GM23338 (cell line): ENCODE results near the gene ABCF3. TPM values are rescaled to one million over a fixed set of nuclear protein-coding genes. Genes with fewer than 3 reads are reported as not detected.

Source experiments
- ATAC-seq: fragments of 200-7000 bp; cut with Tn5 transposase; 3 replicates; pipeline ENCODE4 v1.9.1; 2020
- DNase-seq: peaks from one replicate; pipeline ENCODE4 v3.0.0-alpha.2; 2015; ENCODE audit warnings: low spot score
- H2AFZ ChIP-seq: fragments of 200-600 bp; sonication (generic); 2 replicates; pipeline ENCODE4 v1.8.0; 2016; ENCODE audit warnings: antibody characterized with exemption, mild to moderate bottlenecking, moderate library complexity
- H3F3A ChIP-seq: fragments of 200-600 bp; sonication (generic); replicated peaks from 2 replicates; pipeline ENCODE4 v1.8.0; 2017; ENCODE audit warnings: antibody characterized with exemption, mixed run types, low read depth
- H3K27ac ChIP-seq: fragments of 200-600 bp; sonication (generic); 2 replicates; pipeline ENCODE4 v1.6.1; 2016; ENCODE audit warnings: low read depth
- H3K27me3 ChIP-seq: fragments of 200-600 bp; sonication (generic); 2 replicates; pipeline ENCODE4 v1.8.0; 2016; ENCODE audit warnings: mild to moderate bottlenecking, mixed run types, moderate library complexity; ENCODE audit not compliant: insufficient read depth
- H3K36me3 ChIP-seq: fragments of 200-600 bp; sonication (generic); 2 replicates; pipeline ENCODE4 v1.8.0; 2016; ENCODE audit warnings: mild to moderate bottlenecking; ENCODE audit not compliant: insufficient read depth
- H3K4me1 ChIP-seq: fragments of 200-600 bp; sonication (generic); 2 replicates; pipeline ENCODE4 v1.8.0; 2016; ENCODE audit warnings: mild to moderate bottlenecking, moderate library complexity; ENCODE audit not compliant: insufficient read depth
- H3K4me2 ChIP-seq: fragments of 200-600 bp; sonication (generic); 2 replicates; pipeline ENCODE4 v1.7.1; 2017; ENCODE audit warnings: mixed run types
- H3K4me3 ChIP-seq: fragments of 200-600 bp; sonication (generic); 2 replicates; pipeline ENCODE4 v1.6.1; 2016; ENCODE audit warnings: mixed run types
- H3K79me2 ChIP-seq: fragments of 200-600 bp; sonication (generic); replicated peaks from 2 replicates; pipeline ENCODE4 v1.8.0; 2017; ENCODE audit warnings: mild to moderate bottlenecking; ENCODE audit not compliant: insufficient read depth
- H3K9me2 ChIP-seq: fragments of 200-600 bp; sonication (generic); 2 replicates; pipeline ENCODE4 v1.8.0; 2017; ENCODE audit not compliant: insufficient read depth
- H4K20me1 ChIP-seq: fragments of 200-600 bp; sonication (generic); replicated peaks from 2 replicates; pipeline ENCODE4 v1.8.0; 2017; ENCODE audit warnings: mild to moderate bottlenecking; ENCODE audit not compliant: insufficient read depth
- H3K27ac Mint-ChIP-seq: 2 replicates; pipeline ENCODE4 v1.8.0; 2020; ENCODE audit warnings: inconsistent platforms, mild to moderate bottlenecking, moderate library complexity, mixed read lengths
- H3K27me3 Mint-ChIP-seq: 3 replicates; pipeline ENCODE4 v1.8.0; 2022; ENCODE audit warnings: low read depth, mild to moderate bottlenecking, moderate library complexity, mixed read lengths, inconsistent platforms; ENCODE audit not compliant: insufficient read depth, poor library complexity
- H3K36me3 Mint-ChIP-seq: 3 replicates; pipeline ENCODE4 v1.8.0; 2021; ENCODE audit warnings: low read depth, mild to moderate bottlenecking, inconsistent platforms, moderate library complexity, mixed read lengths
- H3K4me1 Mint-ChIP-seq: 3 replicates; pipeline ENCODE4 v1.8.0; 2020; ENCODE audit warnings: mild to moderate bottlenecking, inconsistent platforms, mixed read lengths
- H3K4me3 Mint-ChIP-seq: 3 replicates; pipeline ENCODE4 v1.8.0; 2021; ENCODE audit warnings: moderate library complexity, mild to moderate bottlenecking, inconsistent platforms, mixed read lengths
- H3K9me3 Mint-ChIP-seq: 3 replicates; pipeline ENCODE4 v1.8.0; 2020; ENCODE audit warnings: moderate library complexity, mild to moderate bottlenecking, inconsistent platforms, mixed read lengths
- CREB1 ChIP-seq: fragments of 250-450 bp; sonication (Bioruptor Pico); IDR thresholded peaks from 2 replicates; pipeline ENCODE4 v1.5.0; 2020; ENCODE audit warnings: low read depth, mild to moderate bottlenecking, moderate library complexity
- EZH2 ChIP-seq: fragments of 200-600 bp; sonication (generic); IDR thresholded peaks from one replicate; pipeline ENCODE4 v1.8.0; 2017; ENCODE audit warnings: antibody characterized with exemption, mild to moderate bottlenecking, low read depth; ENCODE audit not compliant: unreplicated experiment
- EZH2phosphoT487 ChIP-seq: fragments of 200-600 bp; sonication (generic); IDR thresholded peaks from one replicate; pipeline ENCODE4 v1.8.1; 2018; ENCODE audit warnings: antibody characterized with exemption; ENCODE audit not compliant: unreplicated experiment
- NANOG ChIP-seq: IDR thresholded peaks from 2 replicates; pipeline ENCODE4 v1.6.1; 2016; ENCODE audit warnings: antibody characterized with exemption, borderline replicate concordance
- POLR2AphosphoS5 ChIP-seq: IDR thresholded peaks from 2 replicates; pipeline ENCODE4 v1.6.1; 2016; ENCODE audit warnings: antibody characterized with exemption, low read depth
- STAT1 ChIP-seq: IDR thresholded peaks from one replicate; pipeline ENCODE4 v1.6.1; 2016; ENCODE audit warnings: antibody characterized with exemption; ENCODE audit not compliant: unreplicated experiment
- polyA plus RNA-seq: library from polyadenylated mRNA; unstranded; fragments of >200 nt; fragmentation: Nextera tagmentation; extraction: Ambion mirVana; gene quantifications from 2 replicates; pipeline ENCODE4 v1.2.1, GENCODE V29; 2016
- total RNA-seq: library from RNA; depleted of rRNA; stranded (reverse); fragments of >200 nt; shearing (Covaris generic); gene quantifications from 2 replicates; pipeline ENCODE4 v1.2.3, GENCODE V29; 2014
- TF ChIP-seq, protein P1 (sequence below): fragments of 250-450 bp; sonication (Bioruptor Pico); IDR thresholded peaks from 2 replicates; pipeline ENCODE4 v1.5.0; 2020; ENCODE audit warnings: mild to moderate bottlenecking, moderate library complexity

Gene ABCF3
- total and polyA plus RNA-seq, 2 experiments from 2014 or later, result 33.4 to 48.9 TPM

DNA sequence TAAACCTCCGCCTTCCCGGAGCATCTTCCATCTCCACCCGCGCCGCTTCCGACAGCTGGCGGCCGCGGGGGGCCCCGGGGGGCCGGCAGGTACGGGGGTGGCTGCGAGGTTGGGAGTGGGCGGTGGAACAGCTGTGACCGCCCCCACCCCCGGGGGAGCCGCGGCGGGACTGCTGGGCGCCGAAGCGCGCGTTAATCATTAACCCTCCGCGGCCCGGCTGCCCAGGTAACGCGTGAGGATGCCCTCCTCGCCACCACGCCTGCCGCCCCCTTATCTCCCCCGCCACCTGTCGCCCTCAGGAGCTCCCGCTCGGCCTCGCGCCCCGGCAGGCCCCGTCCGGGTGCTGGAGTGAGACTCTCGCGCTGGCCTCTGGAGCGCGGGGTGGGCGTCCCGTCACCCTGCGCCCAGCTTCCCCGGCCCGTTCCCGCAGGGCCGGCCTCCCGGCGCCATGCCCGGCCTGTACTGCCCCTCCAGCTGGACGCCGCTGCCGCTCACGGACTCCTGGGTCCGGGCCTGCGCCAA lies 44.1 kb downstream of the ABCF3 start:
- ATAC-seq (peak; percentile 12), DNase-seq (peak; percentile 44)
- Histone ChIP-seq H3K27ac (no peak overlapping the region), H3K9me2 (no peaks in the 10 kb centered on the region), H4K20me1 (0 out of 2 replicates have a peak, but pooled peaks cover 6% of the 10 kb centered on the region), H3K4me3 (peak overlapping the region; percentile 63), H3K36me3 (no peaks in the 10 kb centered on the region), H3K4me1 (no peaks in the 10 kb centered on the region), H3K4me2 (peak overlapping the region; percentile 90), H3K27me3 (peaks cover 82% of the 10 kb centered on the region), H2AFZ (peak overlapping the region; percentile 91), H3F3A (no peaks in the 10 kb centered on the region), H3K79me2 (no peaks in the 10 kb centered on the region)
- no peak for TF ChIP-seq CREB1
- peak; percentile 1 for TF ChIP-seq EZH2
- no peak for TF ChIP-seq STAT1
- no peak for TF ChIP-seq POLR2AphosphoS5
- peak; percentile 22 for TF ChIP-seq EZH2phosphoT487
- Mint-ChIP-seq H3K27me3 (peaks cover 58% of the 10 kb centered on the region), H3K4me3 (no peak overlapping the region; the same call in 2 of the 3 replicates), H3K27ac (no peak overlapping the region), H3K9me3 (no peaks in the 10 kb centered on the region; the same call in 2 of the 3 replicates), H3K4me1 (peaks cover 5% of the 10 kb centered on the region), H3K36me3 (no peaks in the 10 kb centered on the region; the same call in 2 of the 3 replicates)

- Mint-ChIP-seq H3K36me3 (no peaks in the 10 kb centered on the region; the same call in 2 of the 3 replicates), H3K4me3 (peak overlapping the region; percentile 53), H3K4me1 (peaks cover 7% of the 10 kb centered on the region), H3K9me3 (no peaks in the 10 kb centered on the region; the same call in 2 of the 3 replicates), H3K27ac (no peak overlapping the region), H3K27me3 (peaks cover 58% of the 10 kb centered on the region)
- peaks cover 78% of the 10 kb centered on the region for H3K27me3 ChIP-seq
- no peaks in the 10 kb centered on the region for H3K9me2 ChIP-seq
- H2AFZ ChIP-seq, result peak overlapping the region; percentile 43; the same call in 1 of the 2 replicates
- 0 out of 2 replicates have a peak, but pooled peaks cover 6% of the 10 kb centered on the region for H4K20me1 ChIP-seq
- H3K4me2 ChIP-seq, result peak overlapping the region; percentile 90
- no peaks in the 10 kb centered on the region for H3F3A ChIP-seq
- no peaks in the 10 kb centered on the region for H3K36me3 ChIP-seq
- H3K79me2 ChIP-seq, result no peaks in the 10 kb centered on the region
- H3K4me3 ChIP-seq, result peak overlapping the region; percentile 63
- H3K4me1 ChIP-seq, result no peaks in the 10 kb centered on the region
- no peak overlapping the region for H3K27ac ChIP-seq
- ATAC-seq (peak; percentile 18), DNase-seq (peak; percentile 65)
- peak; percentile 11 for TF ChIP-seq EZH2phosphoT487
- TF ChIP-seq EZH2, result peak; percentile 85
- TF ChIP-seq NANOG, result no peak
These were observed 44.9 kb downstream of the ABCF3 start for GRCh38 chr3:184230603-184231528.

GRCh38 chr3:184231671-184232070 lies 45.7 kb downstream of the ABCF3 start:
- TF ChIP-seq, protein P1, sequence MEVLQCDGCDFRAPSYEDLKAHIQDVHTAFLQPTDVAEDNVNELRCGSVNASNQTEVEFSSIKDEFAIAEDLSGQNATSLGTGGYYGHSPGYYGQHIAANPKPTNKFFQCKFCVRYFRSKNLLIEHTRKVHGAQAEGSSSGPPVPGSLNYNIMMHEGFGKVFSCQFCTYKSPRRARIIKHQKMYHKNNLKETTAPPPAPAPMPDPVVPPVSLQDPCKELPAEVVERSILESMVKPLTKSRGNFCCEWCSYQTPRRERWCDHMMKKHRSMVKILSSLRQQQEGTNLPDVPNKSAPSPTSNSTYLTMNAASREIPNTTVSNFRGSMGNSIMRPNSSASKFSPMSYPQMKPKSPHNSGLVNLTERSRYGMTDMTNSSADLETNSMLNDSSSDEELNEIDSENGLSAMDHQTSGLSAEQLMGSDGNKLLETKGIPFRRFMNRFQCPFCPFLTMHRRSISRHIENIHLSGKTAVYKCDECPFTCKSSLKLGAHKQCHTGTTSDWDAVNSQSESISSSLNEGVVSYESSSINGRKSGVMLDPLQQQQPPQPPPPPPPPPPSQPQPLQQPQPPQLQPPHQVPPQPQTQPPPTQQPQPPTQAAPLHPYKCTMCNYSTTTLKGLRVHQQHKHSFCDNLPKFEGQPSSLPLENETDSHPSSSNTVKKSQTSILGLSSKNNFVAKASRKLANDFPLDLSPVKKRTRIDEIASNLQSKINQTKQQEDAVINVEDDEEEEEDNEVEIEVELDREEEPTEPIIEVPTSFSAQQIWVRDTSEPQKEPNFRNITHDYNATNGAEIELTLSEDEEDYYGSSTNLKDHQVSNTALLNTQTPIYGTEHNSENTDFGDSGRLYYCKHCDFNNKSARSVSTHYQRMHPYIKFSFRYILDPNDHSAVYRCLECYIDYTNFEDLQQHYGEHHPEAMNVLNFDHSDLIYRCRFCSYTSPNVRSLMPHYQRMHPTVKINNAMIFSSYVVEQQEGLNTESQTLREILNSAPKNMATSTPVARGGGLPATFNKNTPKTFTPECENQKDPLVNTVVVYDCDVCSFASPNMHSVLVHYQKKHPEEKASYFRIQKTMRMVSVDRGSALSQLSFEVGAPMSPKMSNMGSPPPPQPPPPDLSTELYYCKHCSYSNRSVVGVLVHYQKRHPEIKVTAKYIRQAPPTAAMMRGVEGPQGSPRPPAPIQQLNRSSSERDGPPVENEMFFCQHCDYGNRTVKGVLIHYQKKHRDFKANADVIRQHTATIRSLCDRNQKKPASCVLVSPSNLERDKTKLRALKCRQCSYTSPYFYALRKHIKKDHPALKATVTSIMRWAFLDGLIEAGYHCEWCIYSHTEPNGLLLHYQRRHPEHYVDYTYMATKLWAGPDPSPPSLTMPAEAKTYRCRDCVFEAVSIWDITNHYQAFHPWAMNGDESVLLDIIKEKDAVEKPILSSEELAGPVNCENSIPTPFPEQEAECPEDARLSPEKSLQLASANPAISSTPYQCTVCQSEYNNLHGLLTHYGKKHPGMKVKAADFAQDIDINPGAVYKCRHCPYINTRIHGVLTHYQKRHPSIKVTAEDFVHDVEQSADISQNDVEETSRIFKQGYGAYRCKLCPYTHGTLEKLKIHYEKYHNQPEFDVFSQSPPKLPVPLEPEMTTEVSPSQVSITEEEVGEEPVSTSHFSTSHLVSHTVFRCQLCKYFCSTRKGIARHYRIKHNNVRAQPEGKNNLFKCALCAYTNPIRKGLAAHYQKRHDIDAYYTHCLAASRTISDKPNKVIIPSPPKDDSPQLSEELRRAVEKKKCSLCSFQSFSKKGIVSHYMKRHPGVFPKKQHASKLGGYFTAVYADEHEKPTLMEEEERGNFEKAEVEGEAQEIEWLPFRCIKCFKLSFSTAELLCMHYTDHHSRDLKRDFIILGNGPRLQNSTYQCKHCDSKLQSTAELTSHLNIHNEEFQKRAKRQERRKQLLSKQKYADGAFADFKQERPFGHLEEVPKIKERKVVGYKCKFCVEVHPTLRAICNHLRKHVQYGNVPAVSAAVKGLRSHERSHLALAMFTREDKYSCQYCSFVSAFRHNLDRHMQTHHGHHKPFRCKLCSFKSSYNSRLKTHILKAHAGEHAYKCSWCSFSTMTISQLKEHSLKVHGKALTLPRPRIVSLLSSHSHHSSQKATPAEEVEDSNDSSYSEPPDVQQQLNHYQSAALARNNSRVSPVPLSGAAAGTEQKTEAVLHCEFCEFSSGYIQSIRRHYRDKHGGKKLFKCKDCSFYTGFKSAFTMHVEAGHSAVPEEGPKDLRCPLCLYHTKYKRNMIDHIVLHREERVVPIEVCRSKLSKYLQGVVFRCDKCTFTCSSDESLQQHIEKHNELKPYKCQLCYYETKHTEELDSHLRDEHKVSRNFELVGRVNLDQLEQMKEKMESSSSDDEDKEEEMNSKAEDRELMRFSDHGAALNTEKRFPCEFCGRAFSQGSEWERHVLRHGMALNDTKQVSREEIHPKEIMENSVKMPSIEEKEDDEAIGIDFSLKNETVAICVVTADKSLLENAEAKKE (CRISPR knock-in tag), result no peak
- no peak for TF ChIP-seq EZH2phosphoT487
- no peak for TF ChIP-seq NANOG
- no peaks in the 10 kb centered on the region; the same call in 2 of the 3 replicates for H3K36me3 Mint-ChIP-seq
- no peaks in the 10 kb centered on the region for H3K4me1 ChIP-seq
- no peak overlapping the region for H3K4me3 ChIP-seq
- H3K9me3 Mint-ChIP-seq, result no peaks in the 10 kb centered on the region; the same call in 2 of the 3 replicates
- H4K20me1 ChIP-seq, result 0 out of 2 replicates have a peak, but pooled peaks cover 6% of the 10 kb centered on the region
- no peaks in the 10 kb centered on the region for H3K36me3 ChIP-seq
- no peaks in the 10 kb centered on the region for H3K9me2 ChIP-seq
- no peak overlapping the region for H3K27ac ChIP-seq
- no peak overlapping the region for H2AFZ ChIP-seq
- H3K27me3 Mint-ChIP-seq, result peaks cover 58% of the 10 kb centered on the region
- no peaks in the 10 kb centered on the region for H3K79me2 ChIP-seq
- DNase-seq (no peak), ATAC-seq (no peak)
- H3K27ac Mint-ChIP-seq, result no peak overlapping the region
- peak overlapping the region; percentile 53; the same call in 2 of the 3 replicates for H3K4me3 Mint-ChIP-seq
- no peaks in the 10 kb centered on the region for H3F3A ChIP-seq
- no peak overlapping the region for H3K4me2 ChIP-seq
- H3K4me1 Mint-ChIP-seq, result peaks cover 9% of the 10 kb centered on the region
- peaks cover 75% of the 10 kb centered on the region for H3K27me3 ChIP-seq
